ENCODE measurements around the gene KLHL18. TPM values are rescaled to one million over a fixed set of nuclear protein-coding genes. Genes with fewer than 3 reads are reported as not detected.
A peak's percentile ranks its signal among the peaks of the same experiment; 100 is the strongest.
"Not testable (repeated sequence)": the region's sequence is repeated elsewhere in the genome, so short reads cannot be mapped to it uniquely, and the experiment has no call there.

The KLHL18 gene
- total RNA-seq, 1 experiment from 2014 or later = 14.1 TPM

DNA sequence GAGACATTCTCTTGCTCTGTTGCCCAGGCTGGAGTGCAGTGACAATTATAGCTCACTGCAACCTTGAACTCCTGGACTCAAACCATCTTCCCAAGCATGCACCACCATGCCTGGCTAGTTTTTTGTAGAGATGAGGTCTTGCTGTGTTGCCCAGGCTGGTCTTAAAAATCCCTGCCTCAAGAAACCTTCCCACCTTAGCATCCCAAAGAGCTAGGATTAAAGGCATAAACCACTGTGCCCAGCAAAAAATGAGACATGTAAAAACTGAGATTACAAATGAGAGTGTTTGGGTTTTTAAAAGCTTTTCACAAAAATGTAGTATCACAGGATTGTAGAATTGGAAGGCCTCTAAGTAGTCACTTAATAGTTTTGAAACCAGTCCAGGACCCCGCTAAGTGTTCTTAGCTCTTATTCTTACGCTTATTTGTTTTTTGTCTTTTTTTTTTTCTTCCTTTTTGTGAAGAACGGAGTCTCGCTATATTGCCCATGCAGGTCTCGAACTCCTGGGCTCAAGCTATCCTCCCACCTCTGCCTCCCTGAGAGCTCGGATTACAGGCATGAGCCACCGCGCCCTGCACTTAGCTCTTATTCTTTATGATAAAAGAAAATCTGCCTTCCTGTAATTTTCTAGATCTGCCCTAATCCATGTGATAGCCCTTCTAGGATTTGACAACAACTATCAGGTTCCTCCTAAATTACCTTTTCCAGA, 31.5 kb downstream of the KLHL18 start:
- no peak overlapping the region for H3K4me3 ChIP-seq (ENCODE audit: insufficient read depth, low read depth, low read length)
- H3K27me3 ChIP-seq (ENCODE audit: control insufficient read depth, insufficient read depth, low read length) = no peaks in the 10 kb centered on the region
- H3K36me3 ChIP-seq (replicated peaks; ENCODE audit: control insufficient read depth, insufficient read depth, low read length) = peaks cover 2% of the 10 kb centered on the region
- DNase-seq = no peak

DNA sequence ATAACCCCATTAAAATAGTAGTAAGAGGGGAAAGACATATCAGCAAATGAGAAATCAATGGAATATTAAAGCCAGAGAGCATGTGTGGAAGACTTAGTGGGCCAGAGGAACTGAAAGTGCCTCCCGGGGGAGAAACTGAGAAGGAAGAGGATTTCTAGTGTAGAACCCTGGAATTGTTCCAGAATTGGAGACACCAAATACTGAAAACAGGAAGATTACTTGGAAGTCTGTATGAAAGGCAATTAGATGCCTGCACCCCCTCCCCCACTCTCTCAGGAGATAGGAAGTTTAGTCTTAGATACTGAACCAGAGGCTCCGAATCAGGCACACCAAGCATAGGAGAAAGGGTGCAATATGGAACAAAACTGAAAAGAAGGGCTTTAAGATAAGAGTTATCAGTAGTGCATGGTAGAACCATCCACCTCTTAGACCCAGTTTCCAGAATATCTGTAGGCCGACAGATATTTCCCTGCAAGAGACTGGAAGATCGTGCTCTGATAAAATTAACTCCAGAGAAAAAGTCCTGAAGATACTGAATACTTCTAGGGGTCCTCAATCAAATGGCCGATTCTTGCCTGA, 32.4 kb downstream of the KLHL18 start:
- Histone ChIP-seq H3K27me3 (ENCODE audit: control insufficient read depth, insufficient read depth, low read length) (no peaks in the 10 kb centered on the region), H3K4me3 (ENCODE audit: insufficient read depth, low read depth, low read length) (no peak overlapping the region), H3K36me3 (replicated peaks; ENCODE audit: control insufficient read depth, insufficient read depth, low read length) (peaks cover 2% of the 10 kb centered on the region)
- no peak for DNase-seq

DNA sequence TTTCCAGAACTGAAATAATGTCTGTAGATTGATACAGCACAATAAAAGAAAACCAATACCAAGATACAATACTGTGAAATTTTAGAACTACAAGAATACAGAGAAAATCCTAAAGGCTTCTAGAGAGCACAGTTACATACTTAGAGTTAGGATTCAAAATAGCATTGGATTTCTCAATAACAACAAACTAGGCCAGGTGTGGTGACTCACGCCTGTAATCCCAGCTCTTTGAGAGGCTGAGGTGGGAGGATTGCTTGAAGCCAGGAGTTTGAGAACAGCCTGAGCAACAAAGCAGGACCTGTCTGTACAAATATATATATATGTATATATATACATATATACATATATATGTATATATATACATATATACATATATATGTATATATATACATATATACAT, 33.4 kb downstream of the KLHL18 start:
- H3K27me3 ChIP-seq (ENCODE audit: control insufficient read depth, insufficient read depth, low read length); H3K4me3 ChIP-seq (ENCODE audit: insufficient read depth, low read depth, low read length); DNase-seq; H3K36me3 ChIP-seq (replicated peaks; ENCODE audit: control insufficient read depth, insufficient read depth, low read length): not testable (repeated sequence)

DNA sequence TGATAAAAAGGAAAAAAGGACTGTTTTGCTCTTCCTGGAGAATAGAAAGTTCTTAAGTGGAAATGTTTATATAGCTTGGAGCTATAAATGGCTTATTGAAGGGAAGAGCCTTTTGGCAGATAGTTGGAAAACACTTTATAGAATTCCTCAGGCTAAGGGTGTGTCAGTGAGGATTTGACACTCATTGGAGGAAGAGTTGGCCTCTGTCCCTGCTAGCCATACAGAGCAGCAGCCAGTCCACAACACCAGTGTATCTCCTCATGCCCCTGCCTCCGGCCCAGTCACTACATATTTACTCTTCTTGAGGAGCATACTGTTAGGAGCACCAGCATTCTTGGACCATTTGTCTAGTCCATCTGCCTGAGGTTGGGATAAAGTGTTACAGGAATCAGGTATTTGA, 36.2 kb downstream of the KLHL18 start:
- Histone ChIP-seq H3K27me3 (ENCODE audit: control insufficient read depth, insufficient read depth, low read length) (no peaks in the 10 kb centered on the region), H3K4me3 (ENCODE audit: insufficient read depth, low read depth, low read length) (no peak overlapping the region), H3K36me3 (replicated peaks; ENCODE audit: control insufficient read depth, insufficient read depth, low read length) (peaks cover 14% of the 10 kb centered on the region)
- DNase-seq = no peak

DNA sequence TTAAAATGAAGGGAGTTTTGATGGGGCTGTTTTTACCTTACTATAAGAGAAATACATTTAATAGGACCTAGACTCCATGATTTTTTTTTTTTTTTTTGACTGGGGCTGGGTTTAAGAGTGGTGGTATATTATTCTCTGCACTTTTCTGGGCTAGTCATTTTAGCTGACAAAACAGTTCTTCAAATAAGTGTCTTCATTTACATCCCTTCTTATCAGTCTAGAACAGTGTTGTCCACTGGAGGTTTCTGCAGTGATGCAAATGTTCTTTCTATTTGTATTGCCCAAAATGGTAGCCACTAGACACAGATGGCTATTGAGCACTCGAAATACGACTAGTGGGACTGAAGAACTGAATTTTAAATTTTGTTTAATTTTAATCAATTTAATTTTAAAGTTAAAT, 37.2 kb downstream of the KLHL18 start:
- H3K4me3 ChIP-seq (ENCODE audit: insufficient read depth, low read depth, low read length) = no peak overlapping the region
- DNase-seq = no peak
- H3K36me3 ChIP-seq (replicated peaks; ENCODE audit: control insufficient read depth, insufficient read depth, low read length) = peaks cover 16% of the 10 kb centered on the region
- H3K27me3 ChIP-seq (ENCODE audit: control insufficient read depth, insufficient read depth, low read length) = no peaks in the 10 kb centered on the region

DNA sequence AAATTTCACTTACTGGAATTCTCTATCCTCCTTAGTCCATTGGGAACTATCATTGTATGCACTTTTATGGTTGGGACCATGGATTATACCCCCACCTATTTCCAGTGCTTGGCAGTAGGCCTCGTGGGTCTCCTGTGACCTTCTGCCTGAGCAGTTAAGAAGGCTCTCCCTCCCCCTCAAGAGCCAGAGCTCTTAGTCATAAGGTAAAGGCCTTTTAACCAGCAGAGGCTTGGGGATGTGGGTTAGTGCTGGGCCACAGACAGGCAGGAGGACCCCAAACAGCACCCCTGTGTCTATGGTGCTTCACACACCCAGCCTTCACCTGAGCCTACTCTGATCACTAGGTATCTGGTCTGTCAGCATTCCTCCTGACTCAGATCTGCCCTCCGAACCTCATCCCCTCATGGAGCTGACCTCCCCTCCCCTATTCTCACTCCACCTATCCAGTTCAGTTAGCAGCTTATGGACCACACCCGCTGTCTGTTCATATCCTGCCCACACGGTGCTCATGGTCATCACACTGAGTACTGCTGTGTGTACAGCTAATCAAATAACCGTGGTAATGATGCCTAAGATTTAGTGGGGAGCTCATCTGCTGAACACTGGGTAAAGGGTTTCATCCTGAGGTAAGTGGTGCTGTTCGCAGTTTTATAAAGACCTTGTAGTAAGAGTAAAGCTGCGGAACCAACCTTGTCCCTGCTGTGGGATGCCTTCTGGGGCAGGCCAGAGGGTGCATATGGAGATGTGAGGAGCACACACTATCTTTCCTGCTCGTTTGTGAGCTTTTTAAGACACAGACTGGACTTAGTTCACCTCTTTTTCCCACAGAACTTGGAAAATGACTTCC, 40.9 kb downstream of the KLHL18 start:
- DNase-seq = no peak
- Histone ChIP-seq H3K4me3 (ENCODE audit: insufficient read depth, low read depth, low read length) (no peak overlapping the region), H3K27me3 (ENCODE audit: control insufficient read depth, insufficient read depth, low read length) (no peaks in the 10 kb centered on the region), H3K36me3 (replicated peaks; ENCODE audit: control insufficient read depth, insufficient read depth, low read length) (peaks cover 18% of the 10 kb centered on the region)

DNA sequence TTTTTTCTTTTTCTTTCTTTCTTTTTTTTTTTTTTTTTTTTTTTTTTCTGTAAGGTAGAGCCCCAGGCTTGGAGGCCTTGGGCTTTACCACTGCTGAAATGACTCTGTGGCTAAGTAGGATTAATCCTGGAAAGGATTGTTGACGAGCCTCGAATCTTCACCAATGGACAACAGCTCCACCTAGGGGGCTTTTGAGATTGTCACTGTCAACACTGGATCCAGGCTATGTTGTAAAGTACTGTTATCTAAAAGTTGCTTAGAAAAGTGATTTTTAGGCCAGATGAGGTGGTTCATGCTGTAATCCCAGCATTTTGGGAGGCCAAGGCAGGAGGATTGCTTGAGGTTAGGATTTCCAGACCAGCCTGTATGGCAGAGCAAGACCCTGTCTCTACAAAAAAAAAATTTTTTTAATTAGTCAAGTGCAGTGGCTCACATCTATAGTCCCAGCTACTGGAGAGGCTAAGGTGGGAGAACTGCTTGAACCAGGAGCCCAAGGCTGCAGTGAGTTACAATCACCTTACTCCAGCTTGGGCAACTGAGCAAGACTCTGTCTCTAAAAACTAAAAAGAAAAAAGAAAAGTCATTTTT, 41.6 kb downstream of the KLHL18 start:
- no peaks in the 10 kb centered on the region for H3K27me3 ChIP-seq (ENCODE audit: control insufficient read depth, insufficient read depth, low read length)
- H3K4me3 ChIP-seq (ENCODE audit: insufficient read depth, low read depth, low read length) = no peak overlapping the region
- peaks cover 18% of the 10 kb centered on the region for H3K36me3 ChIP-seq (replicated peaks; ENCODE audit: control insufficient read depth, insufficient read depth, low read length)
- peak; percentile 80 for DNase-seq

DNA sequence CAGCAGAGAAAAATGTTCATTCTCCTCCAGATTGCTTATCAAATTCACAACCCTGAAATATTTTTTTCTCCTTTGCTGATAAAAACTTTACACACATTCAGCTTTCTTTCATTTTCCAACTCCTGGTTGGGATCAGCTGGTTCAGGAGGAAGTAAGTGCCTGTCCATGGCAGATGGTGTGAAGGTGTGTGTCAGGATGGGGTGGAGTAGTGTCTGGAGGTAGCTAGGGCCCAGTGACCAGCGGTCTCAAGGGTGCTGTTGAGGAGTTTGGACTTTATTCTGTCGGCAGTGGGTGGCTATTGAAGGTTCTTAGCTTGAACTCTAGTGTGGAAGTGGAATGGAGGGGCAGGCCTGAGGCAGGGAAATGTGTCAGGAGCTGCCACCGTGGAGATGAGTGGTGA, 51.2 kb downstream of the KLHL18 start:
- H3K4me3 ChIP-seq (ENCODE audit: insufficient read depth, low read depth, low read length) = no peak overlapping the region
- no peaks in the 10 kb centered on the region for H3K27me3 ChIP-seq (ENCODE audit: control insufficient read depth, insufficient read depth, low read length)
- H3K36me3 ChIP-seq (replicated peaks; ENCODE audit: control insufficient read depth, insufficient read depth, low read length) = peaks cover 18% of the 10 kb centered on the region
- DNase-seq = no peak

DNA sequence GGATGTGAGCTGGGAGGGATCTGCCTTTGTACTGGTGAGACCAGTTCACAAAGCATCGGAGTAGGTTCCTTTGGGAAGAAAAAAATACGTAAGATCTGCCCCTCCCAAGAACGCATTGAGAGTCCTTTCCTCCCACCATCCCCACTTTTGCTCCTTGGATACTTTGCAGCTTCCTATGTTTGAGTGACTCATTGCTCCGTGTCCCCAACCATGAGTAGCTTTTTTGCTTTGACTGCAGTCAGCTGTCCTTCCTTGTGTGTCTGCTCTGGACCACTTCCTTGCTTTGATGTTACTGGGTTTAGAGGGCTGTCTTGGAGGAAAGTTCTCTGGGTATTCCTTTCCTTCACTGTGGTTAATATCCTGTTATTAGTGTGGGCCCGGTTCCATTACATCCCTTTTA, 54.9 kb downstream of the KLHL18 start:
- peaks cover 19% of the 10 kb centered on the region for H3K36me3 ChIP-seq (replicated peaks; ENCODE audit: control insufficient read depth, insufficient read depth, low read length)
- DNase-seq = no peak
- no peaks in the 10 kb centered on the region for H3K27me3 ChIP-seq (ENCODE audit: control insufficient read depth, insufficient read depth, low read length)
- H3K4me3 ChIP-seq (ENCODE audit: insufficient read depth, low read depth, low read length) = no peak overlapping the region

DNA sequence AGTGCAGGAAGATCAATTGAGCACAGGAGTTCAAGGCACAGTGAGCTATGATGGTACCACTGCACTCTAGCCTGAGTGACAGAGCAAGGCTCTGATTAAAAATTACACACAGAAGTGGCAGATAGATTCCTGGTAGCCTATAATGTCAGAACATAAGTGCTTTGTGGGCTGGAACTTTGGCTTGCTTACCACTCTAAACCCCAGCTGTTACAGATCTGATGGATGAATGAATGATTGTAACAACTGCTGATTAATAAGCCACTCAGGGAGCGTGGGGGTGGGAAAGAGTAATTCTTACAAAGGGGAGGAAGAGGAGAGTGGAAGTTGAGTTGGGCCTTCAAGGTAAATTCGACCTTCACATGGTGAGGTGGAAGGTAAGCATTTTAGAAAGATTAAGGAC, 57.2 kb downstream of the KLHL18 start:
- H3K36me3 ChIP-seq (replicated peaks; ENCODE audit: control insufficient read depth, insufficient read depth, low read length) = peaks cover 22% of the 10 kb centered on the region
- no peaks in the 10 kb centered on the region for H3K27me3 ChIP-seq (ENCODE audit: control insufficient read depth, insufficient read depth, low read length)
- no peak overlapping the region for H3K4me3 ChIP-seq (ENCODE audit: insufficient read depth, low read depth, low read length)
- DNase-seq = no peak

DNA sequence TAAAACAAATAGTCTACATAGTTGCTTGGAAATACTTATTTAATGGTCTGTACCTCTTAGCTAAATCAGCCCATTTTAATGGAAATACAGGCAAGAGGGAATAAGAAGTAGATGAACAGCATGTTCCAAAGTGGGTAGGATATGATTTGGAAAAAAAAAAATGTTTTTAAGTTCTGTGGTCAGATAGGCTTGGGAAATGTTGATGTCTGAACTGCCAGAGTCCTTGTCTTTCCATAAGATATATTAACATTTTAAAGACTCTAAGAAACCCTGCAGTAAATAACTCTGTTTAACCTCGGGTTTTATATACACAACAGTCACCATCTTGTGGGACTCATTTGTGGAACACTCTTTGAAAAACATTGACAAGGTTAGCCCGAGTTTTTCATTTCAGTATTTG, 58.1 kb downstream of the KLHL18 start:
- H3K4me3 ChIP-seq (ENCODE audit: insufficient read depth, low read depth, low read length) = no peak overlapping the region
- H3K27me3 ChIP-seq (ENCODE audit: control insufficient read depth, insufficient read depth, low read length) = no peaks in the 10 kb centered on the region
- H3K36me3 ChIP-seq (replicated peaks; ENCODE audit: control insufficient read depth, insufficient read depth, low read length) = peaks cover 23% of the 10 kb centered on the region
- no peak for DNase-seq

DNA sequence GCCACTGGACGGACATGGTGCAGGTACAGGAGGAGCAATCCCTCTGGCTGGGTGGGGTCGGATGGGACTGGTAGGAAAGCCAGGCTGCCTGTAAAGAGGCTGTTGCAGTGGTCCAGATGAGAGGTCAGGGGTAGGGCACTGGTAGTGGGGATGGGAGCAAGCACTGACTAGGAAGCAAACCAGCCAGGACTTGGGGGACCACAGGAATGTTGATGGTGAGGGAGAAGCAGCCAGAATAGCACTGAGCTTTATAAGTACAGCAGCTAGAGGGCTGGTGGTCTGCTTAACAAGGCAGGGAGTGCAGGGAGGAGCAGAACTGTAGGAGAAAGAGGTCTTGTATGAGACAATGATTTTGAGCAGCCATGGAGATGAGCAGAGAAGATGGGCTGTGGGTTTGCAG, 59.4 kb downstream of the KLHL18 start:
- Histone ChIP-seq H3K4me3 (ENCODE audit: insufficient read depth, low read depth, low read length) (no peak overlapping the region), H3K27me3 (ENCODE audit: control insufficient read depth, insufficient read depth, low read length) (no peaks in the 10 kb centered on the region), H3K36me3 (replicated peaks; ENCODE audit: control insufficient read depth, insufficient read depth, low read length) (peaks cover 15% of the 10 kb centered on the region)
- DNase-seq = no peak

DNA sequence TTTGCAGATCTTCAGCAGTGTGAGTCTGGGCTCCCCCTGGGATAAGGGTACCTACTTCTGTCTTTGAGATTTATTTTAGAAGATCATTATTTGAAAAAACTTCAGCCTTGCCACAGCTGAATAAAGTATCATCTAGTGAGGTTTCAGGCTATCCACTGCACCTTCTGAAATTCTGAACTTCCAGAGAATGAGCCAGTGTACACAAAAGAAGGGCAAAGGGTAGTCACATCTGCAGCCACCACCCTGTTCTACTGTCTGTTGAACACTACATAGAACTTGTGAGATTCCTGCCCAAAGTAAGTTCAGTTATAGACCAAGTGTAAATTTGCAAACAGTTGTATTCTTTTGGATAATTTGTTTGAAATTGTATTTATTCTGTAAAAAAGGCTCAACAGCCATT, 60.1 kb downstream of the KLHL18 start:
- no peaks in the 10 kb centered on the region for H3K27me3 ChIP-seq (ENCODE audit: control insufficient read depth, insufficient read depth, low read length)
- DNase-seq = no peak
- H3K4me3 ChIP-seq (ENCODE audit: insufficient read depth, low read depth, low read length) = no peak overlapping the region
- peaks cover 12% of the 10 kb centered on the region for H3K36me3 ChIP-seq (replicated peaks; ENCODE audit: control insufficient read depth, insufficient read depth, low read length)

DNA sequence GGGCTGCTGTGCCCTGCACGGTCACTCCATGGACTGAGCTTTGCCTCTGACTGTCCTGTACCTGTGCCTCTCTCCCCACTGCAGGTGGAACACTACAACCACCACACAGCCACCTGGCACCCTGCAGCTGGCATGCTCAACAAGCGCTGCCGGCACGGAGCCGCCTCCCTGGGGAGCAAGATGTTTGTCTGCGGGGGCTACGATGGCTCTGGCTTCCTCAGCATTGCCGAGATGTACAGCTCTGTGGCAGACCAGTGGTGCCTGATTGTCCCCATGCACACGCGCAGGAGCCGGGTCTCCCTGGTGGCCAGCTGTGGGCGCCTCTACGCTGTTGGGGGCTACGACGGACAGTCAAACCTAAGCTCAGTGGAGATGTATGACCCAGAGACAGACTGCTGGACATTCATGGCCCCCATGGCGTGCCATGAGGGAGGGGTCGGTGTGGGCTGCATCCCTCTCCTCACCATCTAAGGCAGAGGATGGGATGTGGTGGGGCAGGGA, 60.8 kb downstream of the KLHL18 start:
- H3K27me3 ChIP-seq (ENCODE audit: control insufficient read depth, insufficient read depth, low read length) = no peaks in the 10 kb centered on the region
- no peak overlapping the region for H3K4me3 ChIP-seq (ENCODE audit: insufficient read depth, low read depth, low read length)
- peaks cover 12% of the 10 kb centered on the region for H3K36me3 ChIP-seq (replicated peaks; ENCODE audit: control insufficient read depth, insufficient read depth, low read length)
- no peak for DNase-seq

Measured in H7 (cell line).